ENCODE results near the gene OFD1.

OFD1 gene

DNA sequence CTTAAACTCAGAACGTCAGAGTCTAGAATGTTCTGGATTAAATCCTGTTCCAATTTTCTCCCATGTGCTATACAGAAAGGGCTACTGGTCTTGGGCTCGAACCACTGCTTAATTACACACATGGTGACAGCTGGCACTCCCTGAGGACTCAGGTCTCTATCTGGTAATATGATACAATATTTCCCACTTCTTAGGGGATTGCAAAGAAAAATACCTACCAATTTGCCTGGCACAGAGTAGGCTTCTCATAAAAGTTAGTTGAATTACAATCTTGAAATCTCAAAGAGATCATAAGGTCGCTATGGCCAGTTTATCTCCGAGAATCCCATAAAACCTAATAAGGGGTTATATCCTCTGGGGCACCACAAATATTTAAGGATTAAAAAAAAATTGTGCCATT lies 73.7 kb downstream of the OFD1 start:
- Histone ChIP-seq H3K27ac (no peak overlapping the region), H3K4me1 (no peaks in the 10 kb centered on the region), H3K79me2 (no peaks in the 10 kb centered on the region), H3K36me3 (ENCODE audit: control insufficient read depth, insufficient read depth, low read length) (no peaks in the 10 kb centered on the region), H2AFZ (no peak overlapping the region), H3K27me3 (ENCODE audit: control insufficient read depth, insufficient read depth, low read length) (no peaks in the 10 kb centered on the region), H3K4me2 (ENCODE audit: low read length) (no peak overlapping the region), H3K4me3 (ENCODE audit: low read depth, low read length) (no peak overlapping the region), H3K9me3 (ENCODE audit: control insufficient read depth, low read length) (no peaks in the 10 kb centered on the region), H3K9ac (no peak overlapping the region)
- TF ChIP-seq, protein P1, sequence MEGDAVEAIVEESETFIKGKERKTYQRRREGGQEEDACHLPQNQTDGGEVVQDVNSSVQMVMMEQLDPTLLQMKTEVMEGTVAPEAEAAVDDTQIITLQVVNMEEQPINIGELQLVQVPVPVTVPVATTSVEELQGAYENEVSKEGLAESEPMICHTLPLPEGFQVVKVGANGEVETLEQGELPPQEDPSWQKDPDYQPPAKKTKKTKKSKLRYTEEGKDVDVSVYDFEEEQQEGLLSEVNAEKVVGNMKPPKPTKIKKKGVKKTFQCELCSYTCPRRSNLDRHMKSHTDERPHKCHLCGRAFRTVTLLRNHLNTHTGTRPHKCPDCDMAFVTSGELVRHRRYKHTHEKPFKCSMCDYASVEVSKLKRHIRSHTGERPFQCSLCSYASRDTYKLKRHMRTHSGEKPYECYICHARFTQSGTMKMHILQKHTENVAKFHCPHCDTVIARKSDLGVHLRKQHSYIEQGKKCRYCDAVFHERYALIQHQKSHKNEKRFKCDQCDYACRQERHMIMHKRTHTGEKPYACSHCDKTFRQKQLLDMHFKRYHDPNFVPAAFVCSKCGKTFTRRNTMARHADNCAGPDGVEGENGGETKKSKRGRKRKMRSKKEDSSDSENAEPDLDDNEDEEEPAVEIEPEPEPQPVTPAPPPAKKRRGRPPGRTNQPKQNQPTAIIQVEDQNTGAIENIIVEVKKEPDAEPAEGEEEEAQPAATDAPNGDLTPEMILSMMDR (IDR thresholded peaks at IDR 0.05), result no peak

DNA sequence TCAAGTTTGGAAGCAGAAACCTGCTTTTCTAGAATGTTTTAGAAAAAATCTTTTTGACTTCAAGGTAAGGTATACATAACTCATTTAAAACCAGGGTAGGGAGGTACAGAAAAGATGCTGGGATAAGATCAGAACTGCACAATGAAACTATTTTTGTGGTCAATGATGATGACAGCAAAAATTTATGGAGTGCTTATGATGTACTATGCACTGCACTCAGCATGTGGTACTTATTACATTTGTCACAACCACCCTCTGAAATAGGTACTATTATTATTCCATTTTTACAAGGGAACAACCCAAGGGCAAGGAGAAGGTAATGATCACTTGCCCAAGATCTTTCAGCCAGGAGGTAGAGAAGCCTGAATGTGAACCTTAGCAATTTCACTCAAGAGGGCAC lies 74.3 kb downstream of the OFD1 start:
- Histone ChIP-seq H3K27me3 (ENCODE audit: control insufficient read depth, insufficient read depth, low read length) (no peaks in the 10 kb centered on the region), H2AFZ (no peak overlapping the region), H3K36me3 (ENCODE audit: control insufficient read depth, insufficient read depth, low read length) (no peaks in the 10 kb centered on the region), H3K27ac (no peak overlapping the region), H3K79me2 (no peaks in the 10 kb centered on the region), H3K9ac (no peak overlapping the region), H3K4me2 (ENCODE audit: low read length) (no peak overlapping the region), H3K4me1 (no peaks in the 10 kb centered on the region), H3K9me3 (ENCODE audit: control insufficient read depth, low read length) (no peaks in the 10 kb centered on the region), H3K4me3 (ENCODE audit: low read depth, low read length) (no peak overlapping the region)
- TF ChIP-seq, protein P1 (IDR thresholded peaks at IDR 0.05), result no peak

DNA sequence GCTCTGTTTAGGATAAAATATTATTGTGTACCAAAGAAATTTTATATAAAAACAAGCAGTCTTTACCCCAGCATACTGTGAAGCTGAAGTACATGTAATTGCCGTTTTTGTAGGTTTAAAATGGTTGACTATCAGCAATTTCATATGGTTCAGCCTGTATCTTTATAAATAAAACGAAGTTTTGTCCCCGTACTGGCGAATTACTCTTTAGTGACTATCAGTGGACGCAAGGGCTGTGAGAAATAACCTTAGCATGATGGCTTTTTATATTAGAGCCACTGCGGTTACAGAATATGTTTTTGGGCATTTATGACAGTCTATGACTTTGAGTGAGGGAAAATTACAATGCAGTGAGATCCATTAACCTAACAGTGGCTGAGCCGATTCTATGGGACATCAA lies 81.1 kb downstream of the OFD1 start:
- H2AFZ ChIP-seq, result no peak overlapping the region
- H3K36me3 ChIP-seq (ENCODE audit: control insufficient read depth, insufficient read depth, low read length), result no peaks in the 10 kb centered on the region
- H3K9me3 ChIP-seq (ENCODE audit: control insufficient read depth, low read length), result no peaks in the 10 kb centered on the region
- H3K4me3 ChIP-seq (ENCODE audit: low read depth, low read length), result no peak overlapping the region
- no peak overlapping the region for H3K27ac ChIP-seq
- no peaks in the 10 kb centered on the region for H3K27me3 ChIP-seq (ENCODE audit: control insufficient read depth, insufficient read depth, low read length)
- H3K4me2 ChIP-seq (ENCODE audit: low read length), result no peak overlapping the region
- no peak overlapping the region for H3K9ac ChIP-seq
- no peaks in the 10 kb centered on the region for H3K79me2 ChIP-seq
- H3K4me1 ChIP-seq, result no peaks in the 10 kb centered on the region
- TF ChIP-seq, protein P1 (IDR thresholded peaks at IDR 0.05), result no peak

DNA sequence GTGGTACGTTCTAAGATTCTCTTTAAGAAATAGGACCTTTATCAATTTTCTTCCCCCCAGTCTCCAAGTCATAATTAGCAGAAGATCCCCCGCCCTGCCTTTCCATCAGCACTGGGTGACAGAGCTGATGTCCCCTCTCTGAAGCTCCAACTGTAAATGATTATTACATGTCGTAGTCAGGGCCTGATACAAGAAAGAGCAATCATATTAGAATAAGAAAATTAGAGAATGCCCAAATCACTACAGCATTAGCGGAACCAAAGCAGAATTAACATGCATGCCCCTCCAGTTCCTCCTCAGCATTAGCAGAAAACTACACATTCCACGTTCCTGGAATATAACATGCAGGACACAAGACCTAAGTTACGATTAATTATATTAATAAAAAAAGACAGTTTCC lies 81.6 kb downstream of the OFD1 start:
- no peak overlapping the region for H3K27ac ChIP-seq
- no peaks in the 10 kb centered on the region for H3K79me2 ChIP-seq
- H3K9ac ChIP-seq, result no peak overlapping the region
- H3K27me3 ChIP-seq (ENCODE audit: control insufficient read depth, insufficient read depth, low read length), result no peaks in the 10 kb centered on the region
- no peaks in the 10 kb centered on the region for H3K36me3 ChIP-seq (ENCODE audit: control insufficient read depth, insufficient read depth, low read length)
- no peak overlapping the region for H3K4me3 ChIP-seq (ENCODE audit: low read depth, low read length)
- H2AFZ ChIP-seq, result no peak overlapping the region
- H3K9me3 ChIP-seq (ENCODE audit: control insufficient read depth, low read length), result no peaks in the 10 kb centered on the region
- H3K4me1 ChIP-seq, result no peaks in the 10 kb centered on the region
- H3K4me2 ChIP-seq (ENCODE audit: low read length), result no peak overlapping the region
- TF ChIP-seq, protein P1 (IDR thresholded peaks at IDR 0.05), result no peak

Data from parathyroid adenoma (tissue), 2 donors.